Endothelial cell of umbilical vein (primary cell): ENCODE data around the gene OR6B3. TPM values are rescaled to one million over a fixed set of nuclear protein-coding genes. Genes with fewer than 3 reads are reported as not detected.

ENCODE experiments used
- BruUV-seq: library from RNA; stranded (reverse); fragments of 400-500 nt; replicated peaks from 2 replicates; lab custom pipeline; 2021; lab: Mats Ljungman, UMichigan
- CTCF ChIA-PET: fragments of 300-600, 350-600 bp; sonication (Branson Sonifier 250); formaldehyde crosslinking; loops from one replicate; lab custom pipeline; 2021; ENCODE audit warnings: antibody characterized with exemption, inconsistent platforms; lab: Charles Lee
- POLR2A ChIA-PET: fragments of 300-600, 350-600 bp; sonication (Branson Sonifier 250); formaldehyde crosslinking; loops from one replicate; lab custom pipeline; 2021; ENCODE audit warnings: antibody characterized with exemption, inconsistent platforms; lab: Charles Lee
- DNase-seq: peaks from one replicate; pipeline ENCODE4 v3.0.0-alpha.2; 2011; ENCODE audit warnings: low read depth, low spot score
- FAIRE-seq: peaks from 2 replicates; lab custom pipeline; 2011; peaks lifted over from hg19 to GRCh38; lab: Jason Lieb, UNC
- H2AFZ ChIP-seq: 2 replicates; pipeline ENCODE4 v1.6.0; 2012; ENCODE audit warnings: low read depth, low read length, control low read depth, inconsistent platforms
- H3K27ac ChIP-seq: 2 replicates; pipeline ENCODE4 v1.5.1; 2011; ENCODE audit warnings: low read depth, mild to moderate bottlenecking, control low read depth, low read length, moderate library complexity; ENCODE audit not compliant: insufficient read depth
- H3K27me3 ChIP-seq, 2 experiments: 2 replicates each; pipeline versions ENCODE4 v1.6.0 to v1.6.1; 2011; ENCODE audit warnings: low read length in 2 of 2, mixed read lengths in 1 of 2; ENCODE audit not compliant: control insufficient read depth in 2 of 2, insufficient read depth in 2 of 2
- H3K36me3 ChIP-seq, 2 experiments: 2 replicates in 1 of 2; 3 replicates in 1 of 2; pipeline ENCODE4 v1.5.1; 2011; ENCODE audit warnings: low read length in 2 of 2, mild to moderate bottlenecking in 1 of 2, moderate library complexity in 1 of 2; ENCODE audit not compliant: control insufficient read depth in 2 of 2, insufficient read depth in 2 of 2; ENCODE audit errors: extremely low read depth in 1 of 2
- H3K4me1 ChIP-seq: 3 replicates; pipeline ENCODE4 v1.5.1; 2011; ENCODE audit warnings: mild to moderate bottlenecking, low read length; ENCODE audit not compliant: control insufficient read depth, insufficient read depth; ENCODE audit errors: extremely low read depth
- H3K4me2 ChIP-seq: 2 replicates; pipeline ENCODE4 v1.6.1; 2011; ENCODE audit warnings: low read length, control low read depth, mixed read lengths; ENCODE audit not compliant: insufficient read depth
- H3K4me3 ChIP-seq, 3 experiments: fragments of 200-600 bp in 1 of 3; sonication (generic), shearing (Covaris generic) in 1 of 3; replicated peaks in 1 of 3; 2 replicates each; pipeline ENCODE4 v1.5.1; 2011 to 2016; ENCODE audit warnings: control low read depth in 3 of 3, low read length in 3 of 3, mild to moderate bottlenecking in 2 of 3, inconsistent platforms in 1 of 3, low read depth in 1 of 3, moderate library complexity in 1 of 3; ENCODE audit not compliant: insufficient read depth in 1 of 3
- H3K79me2 ChIP-seq: 2 replicates; pipeline ENCODE4 v1.6.0; 2012; ENCODE audit warnings: low read length, inconsistent platforms; ENCODE audit not compliant: control insufficient read depth, insufficient read depth
- H3K9ac ChIP-seq: replicated peaks from 2 replicates; pipeline ENCODE3; 2011; ENCODE audit warnings: low read length, control low read depth; ENCODE audit not compliant: insufficient read depth; ENCODE audit errors: extremely low read depth
- H3K9me1 ChIP-seq: replicated peaks from 3 replicates; pipeline ENCODE4 v1.6.0; 2011; ENCODE audit warnings: mild to moderate bottlenecking, low read length; ENCODE audit not compliant: control insufficient read depth, insufficient read depth; ENCODE audit errors: extremely low read depth
- H3K9me3 ChIP-seq: replicated peaks from 2 replicates; pipeline ENCODE4 v1.5.1; 2012; ENCODE audit warnings: low read length, inconsistent platforms; ENCODE audit not compliant: control insufficient read depth, insufficient read depth
- H4K20me1 ChIP-seq: replicated peaks from 2 replicates; pipeline ENCODE3; 2011; ENCODE audit warnings: mild to moderate bottlenecking, low read length; ENCODE audit not compliant: control insufficient read depth, insufficient read depth; ENCODE audit errors: extremely low read depth
- EZH2 ChIP-seq: IDR thresholded peaks from 2 replicates; pipeline ENCODE4 v1.6.1; 2012; ENCODE audit warnings: borderline replicate concordance, low read depth, mild to moderate bottlenecking, moderate library complexity, low read length, inconsistent platforms; ENCODE audit not compliant: severe bottlenecking
- FOS ChIP-seq: IDR thresholded peaks from 2 replicates; pipeline ENCODE4 v1.6.1; 2011; ENCODE audit warnings: mild to moderate bottlenecking, low read length, moderate library complexity, borderline replicate concordance; ENCODE audit not compliant: insufficient read depth
- GATA2 ChIP-seq: IDR thresholded peaks from 2 replicates; pipeline ENCODE4 v1.7.0; 2011; ENCODE audit warnings: low read depth, mild to moderate bottlenecking, moderate library complexity, mixed read lengths, low read length; ENCODE audit not compliant: insufficient read length, insufficient read depth
- JUN ChIP-seq: IDR thresholded peaks from 2 replicates; pipeline ENCODE4 v1.6.1; 2011; ENCODE audit warnings: borderline replicate concordance, low read depth; ENCODE audit not compliant: insufficient read length, insufficient read depth
- MAX ChIP-seq: IDR thresholded peaks from 2 replicates; pipeline ENCODE4 v1.6.1; 2011; ENCODE audit not compliant: insufficient read depth, insufficient read length
- MYC ChIP-seq: IDR thresholded peaks from one replicate; pipeline ENCODE4 v1.6.1; 2011; ENCODE audit warnings: mild to moderate bottlenecking, low read depth, low read length
- POLR2A ChIP-seq: IDR thresholded peaks from 2 replicates; pipeline ENCODE4 v1.6.1; 2012; ENCODE audit warnings: low read depth, mild to moderate bottlenecking, control low read depth, low read length
- POLR2AphosphoS5 ChIP-seq: IDR thresholded peaks from 2 replicates; pipeline ENCODE4 v1.6.1; 2012; ENCODE audit warnings: low read depth, mild to moderate bottlenecking, control low read depth, low read length, moderate library complexity; ENCODE audit not compliant: insufficient read depth
- dilution Hi-C: fragments of 300-500 bp; cut with MboI; formaldehyde crosslinking; loops from one replicate; pipeline ENCODE4 v1.15.0; 2019; ENCODE audit warnings: low sequenced_read_pairs; ENCODE audit not compliant: extremely low pct_ligation_motif_present
- intact Hi-C: fragments of 100-400 bp; cut with micrococcal nuclease; formaldehyde crosslinking; loops from one replicate; pipeline ENCODE4 v1.10.0; 2022
- polyA plus RNA-seq, 4 experiments: library from polyadenylated mRNA; depleted of rRNA in 3 of 4; stranded (reverse) in 3 of 4; unstranded in 1 of 4; fragments of >200 nt; gene quantifications; 2 replicates each; pipeline versions ENCODE4 v1.2.1 to v1.2.3, GENCODE V29; 2011 to 2012; ENCODE audit warnings: missing spikeins in 1 of 4
- total RNA-seq: library from RNA; stranded (reverse); gene quantifications from 2 replicates; pipeline ENCODE4 v1.2.3, GENCODE V29; 2021
- TF ChIP-seq, protein P1 (sequence below), 2 donors: IDR thresholded peaks; 1 replicate in 1 of 2; 2 replicates in 1 of 2; pipeline ENCODE4 v1.5.1; 2011; ENCODE audit warnings: low read length in 2 of 2, mild to moderate bottlenecking in 2 of 2, moderate library complexity in 2 of 2, control low read depth in 1 of 2, inconsistent platforms in 1 of 2, low read depth in 1 of 2; ENCODE audit not compliant: insufficient read depth in 1 of 2; ENCODE audit errors: extremely low read depth in 1 of 2

OR6B3 gene
- total and polyA plus RNA-seq, 2 donors (not counting 3 experiments of a cell fraction or from before 2014, with no cell fraction given): not detected

GRCh38 chr2:240068193-240068592, 14.9 kb upstream of the OR6B3 start:
- no peaks in the 10 kb centered on the region for H4K20me1 ChIP-seq
- H2AFZ ChIP-seq: no peak overlapping the region
- TF ChIP-seq, protein P1, sequence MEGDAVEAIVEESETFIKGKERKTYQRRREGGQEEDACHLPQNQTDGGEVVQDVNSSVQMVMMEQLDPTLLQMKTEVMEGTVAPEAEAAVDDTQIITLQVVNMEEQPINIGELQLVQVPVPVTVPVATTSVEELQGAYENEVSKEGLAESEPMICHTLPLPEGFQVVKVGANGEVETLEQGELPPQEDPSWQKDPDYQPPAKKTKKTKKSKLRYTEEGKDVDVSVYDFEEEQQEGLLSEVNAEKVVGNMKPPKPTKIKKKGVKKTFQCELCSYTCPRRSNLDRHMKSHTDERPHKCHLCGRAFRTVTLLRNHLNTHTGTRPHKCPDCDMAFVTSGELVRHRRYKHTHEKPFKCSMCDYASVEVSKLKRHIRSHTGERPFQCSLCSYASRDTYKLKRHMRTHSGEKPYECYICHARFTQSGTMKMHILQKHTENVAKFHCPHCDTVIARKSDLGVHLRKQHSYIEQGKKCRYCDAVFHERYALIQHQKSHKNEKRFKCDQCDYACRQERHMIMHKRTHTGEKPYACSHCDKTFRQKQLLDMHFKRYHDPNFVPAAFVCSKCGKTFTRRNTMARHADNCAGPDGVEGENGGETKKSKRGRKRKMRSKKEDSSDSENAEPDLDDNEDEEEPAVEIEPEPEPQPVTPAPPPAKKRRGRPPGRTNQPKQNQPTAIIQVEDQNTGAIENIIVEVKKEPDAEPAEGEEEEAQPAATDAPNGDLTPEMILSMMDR (IDR thresholded peaks at IDR 0.05; ENCODE audit: extremely low read depth in 1 of 2, insufficient read depth in 1 of 2, low read depth in 1 of 2, low read length in 2 of 2): no peak
- TF ChIP-seq EZH2 (no peak), GATA2 (no peak), FOS (no peak), JUN (no peak), POLR2A (no peak), MYC (no peak), POLR2AphosphoS5 (no peak), MAX (no peak)
- H3K9me1 ChIP-seq: no peaks in the 10 kb centered on the region
- no peaks in the 10 kb centered on the region for H3K9me3 ChIP-seq
- dilution Hi-C loops: no loop called here
- ChIA-PET POLR2A (no interaction called here), CTCF (interaction anchor here (1.2 kb wide), 1 partner anchor 76 kb away, joined by 4 read pairs; no protein-coding TSS in a partner anchor)
- intact Hi-C loops: no loop called here
- no peaks in the 10 kb centered on the region for H3K36me3 ChIP-seq
- no peaks in the 10 kb centered on the region for H3K27me3 ChIP-seq
- no peak overlapping the region for H3K9ac ChIP-seq
- FAIRE-seq: no peak
- H3K4me1 ChIP-seq: no peaks in the 10 kb centered on the region
- no TSS peak for BruUV-seq
- H3K4me2 ChIP-seq: no peak overlapping the region
- no peak overlapping the region for H3K4me3 ChIP-seq
- DNase-seq: no peak
- H3K79me2 ChIP-seq: no peaks in the 10 kb centered on the region
- H3K27ac ChIP-seq: no peak overlapping the region
